8988T (cell line): ENCODE data around the gene GLRX2.
"Not testable (repeated sequence)": the region's sequence is repeated elsewhere in the genome, so short reads cannot be mapped to it uniquely, and the experiment has no call there.

Experiments used
- DNase-seq: peaks from one replicate; pipeline ENCODE4 v3.0.0; 2011

GLRX2 gene

GRCh38 chr1:193104907-193105820 is at the start of gene GLRX2:
GLRX2 (minus strand) TSS chr1:193105414; CDS start chr1:193105382, 32 bp downstream.
- DNase-seq: peak; percentile 73

- no peak for DNase-seq
These were observed 39.8 kb upstream of the GLRX2 start for GRCh38 chr1:193144999-193145398.

- DNase-seq: no peak
These were observed 39.2 kb upstream of the GLRX2 start for GRCh38 chr1:193144361-193144938.

- no peak for DNase-seq
These were observed 38.1 kb upstream of the GLRX2 start for GRCh38 chr1:193143285-193143684.

- no peak for DNase-seq
These were observed 37.2 kb upstream of the GLRX2 start for GRCh38 chr1:193142409-193142808.

GRCh38 chr1:193141804-193142203 is 36.6 kb upstream of the GLRX2 start:
- no peak for DNase-seq

- no peak for DNase-seq
These were observed 35.0 kb upstream of the GLRX2 start for GRCh38 chr1:193140254-193140653.

GRCh38 chr1:193131266-193131860 is 26.1 kb upstream of the GLRX2 start:
- no peak for DNase-seq

- DNase-seq: no peak
These were observed 20.2 kb upstream of the GLRX2 start for GRCh38 chr1:193125369-193125768.

GRCh38 chr1:193123751-193124150 is 18.5 kb upstream of the GLRX2 start:
- no peak for DNase-seq

GRCh38 chr1:193121616-193122593 is 16.7 kb upstream of the GLRX2 start, which contains the start of gene CDC73:
CDC73 (plus strand) TSS chr1:193122031; CDS start chr1:193122201, 170 bp downstream.
- DNase-seq: peak; percentile 77

- DNase-seq: no peak
These were observed 15.5 kb upstream of the GLRX2 start for GRCh38 chr1:193120604-193121166.

- DNase-seq: no peak
These were observed 13.9 kb upstream of the GLRX2 start for GRCh38 chr1:193118803-193119730.

- DNase-seq: no peak
These were observed 13.0 kb upstream of the GLRX2 start for GRCh38 chr1:193118194-193118593.

GRCh38 chr1:193117167-193117566 is 12.0 kb upstream of the GLRX2 start:
- not testable (repeated sequence) for DNase-seq

GRCh38 chr1:193115629-193116227 is 10.5 kb upstream of the GLRX2 start:
- peak; percentile 46 for DNase-seq

- no peak for DNase-seq
These were observed 9.4 kb upstream of the GLRX2 start for GRCh38 chr1:193114485-193115095.

- DNase-seq: no peak
These were observed 8.7 kb upstream of the GLRX2 start for GRCh38 chr1:193113992-193114332.

GRCh38 chr1:193113258-193113991 is 8.2 kb upstream of the GLRX2 start:
- no peak for DNase-seq
